Measurements from ENCODE around the gene GRAMD4.

DNA sequence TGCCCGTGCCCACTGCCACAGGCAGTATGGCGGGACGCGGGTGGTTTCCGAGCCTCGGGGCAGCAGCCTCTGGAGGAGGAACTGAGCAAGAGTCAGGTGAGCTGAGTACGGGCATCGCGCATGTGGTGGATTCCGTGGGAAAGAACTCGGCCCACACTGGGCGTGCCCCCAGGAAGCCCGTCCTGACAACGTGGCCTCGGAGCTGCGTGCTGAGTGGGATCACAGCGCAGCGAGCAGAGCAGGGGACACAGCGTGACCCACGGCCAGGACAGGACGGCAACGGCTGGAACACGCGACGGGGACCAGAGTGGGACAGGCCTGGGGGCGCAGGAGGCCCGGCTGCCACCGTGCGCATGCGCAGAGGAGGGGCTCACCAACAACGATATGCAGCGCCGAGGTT, 81.1 kb downstream of the GRAMD4 start:
- TF ChIP-seq JUND (IDR thresholded peaks at IDR 0.05) (no peak), MEF2A (IDR thresholded peaks at IDR 0.05; ENCODE audit: borderline replicate concordance, low read depth) (no peak), POLR2AphosphoS5 (IDR thresholded peaks at IDR 0.05; ENCODE audit: low read depth, low read length) (no peak)
- TF ChIP-seq, protein P1, sequence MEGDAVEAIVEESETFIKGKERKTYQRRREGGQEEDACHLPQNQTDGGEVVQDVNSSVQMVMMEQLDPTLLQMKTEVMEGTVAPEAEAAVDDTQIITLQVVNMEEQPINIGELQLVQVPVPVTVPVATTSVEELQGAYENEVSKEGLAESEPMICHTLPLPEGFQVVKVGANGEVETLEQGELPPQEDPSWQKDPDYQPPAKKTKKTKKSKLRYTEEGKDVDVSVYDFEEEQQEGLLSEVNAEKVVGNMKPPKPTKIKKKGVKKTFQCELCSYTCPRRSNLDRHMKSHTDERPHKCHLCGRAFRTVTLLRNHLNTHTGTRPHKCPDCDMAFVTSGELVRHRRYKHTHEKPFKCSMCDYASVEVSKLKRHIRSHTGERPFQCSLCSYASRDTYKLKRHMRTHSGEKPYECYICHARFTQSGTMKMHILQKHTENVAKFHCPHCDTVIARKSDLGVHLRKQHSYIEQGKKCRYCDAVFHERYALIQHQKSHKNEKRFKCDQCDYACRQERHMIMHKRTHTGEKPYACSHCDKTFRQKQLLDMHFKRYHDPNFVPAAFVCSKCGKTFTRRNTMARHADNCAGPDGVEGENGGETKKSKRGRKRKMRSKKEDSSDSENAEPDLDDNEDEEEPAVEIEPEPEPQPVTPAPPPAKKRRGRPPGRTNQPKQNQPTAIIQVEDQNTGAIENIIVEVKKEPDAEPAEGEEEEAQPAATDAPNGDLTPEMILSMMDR (IDR thresholded peaks at IDR 0.05), result no peak

All from SK-N-SH (cell line).